OCI-LY3 (cell line): ENCODE results near the gene VRTN.
"Not testable (repeated sequence)": the region's sequence is repeated elsewhere in the genome, so short reads cannot be mapped to it uniquely, and the experiment has no call there.

Experiments used
- H2AFZ ChIP-seq: fragments of 200-600, 300-600 bp; shearing (Covaris generic); 2 replicates; pipeline ENCODE4 v1.6.0; 2014; ENCODE audit warnings: antibody characterized with exemption, low read depth, low read length
- H3K27ac ChIP-seq: fragments of 200-600, 300-600 bp; sonication (generic); 2 replicates; pipeline ENCODE4 v1.5.1; 2014; ENCODE audit warnings: mild to moderate bottlenecking, low read length, moderate library complexity, mixed read lengths
- H3K27me3 ChIP-seq: fragments of 200-600, 300-600 bp; sonication (generic); 2 replicates; pipeline ENCODE4 v1.6.1; 2014; ENCODE audit warnings: low read depth, low read length, mixed read lengths
- H3K36me3 ChIP-seq: fragments of 200-600, 300-600 bp; sonication (generic); replicated peaks from 2 replicates; pipeline ENCODE3; 2014; ENCODE audit warnings: low read depth, low read length, mixed read lengths
- H3K4me1 ChIP-seq: fragments of 300-600, 200-600 bp; sonication (generic); 2 replicates; pipeline ENCODE4 v1.6.1; 2014; ENCODE audit warnings: low read length, mixed read lengths
- H3K4me2 ChIP-seq: fragments of 200-600, 300-600 bp; sonication (generic); 2 replicates; pipeline ENCODE4 v1.6.1; 2014; ENCODE audit warnings: low read length, mixed read lengths
- H3K4me3 ChIP-seq: fragments of 300-600, 200-600 bp; sonication (generic); 2 replicates; pipeline ENCODE4 v1.5.1; 2014; ENCODE audit warnings: antibody characterized with exemption, mild to moderate bottlenecking, low read length, moderate library complexity
- H3K79me2 ChIP-seq: fragments of 300-600, 200-600 bp; shearing (Covaris generic); 2 replicates; pipeline ENCODE4 v1.6.1; 2014; ENCODE audit warnings: mild to moderate bottlenecking, low read length, mixed read lengths
- H3K9ac ChIP-seq: fragments of 300-600, 200-600 bp; shearing (Covaris generic); 2 replicates; pipeline ENCODE4 v1.6.0; 2014; ENCODE audit warnings: mild to moderate bottlenecking, low read length, moderate library complexity
- H3K9me3 ChIP-seq: fragments of 200-600, 300-600 bp; shearing (Covaris generic); 2 replicates; pipeline ENCODE4 v1.6.1; 2014; ENCODE audit warnings: low read length, mixed read lengths; ENCODE audit not compliant: insufficient read depth
- H4K20me1 ChIP-seq: fragments of 200-600, 300-600 bp; sonication (generic); 2 replicates; pipeline ENCODE4 v1.6.1; 2016; ENCODE audit warnings: low read length, mixed read lengths; ENCODE audit not compliant: insufficient read depth
- CTCF ChIP-seq: fragments of 200-600, 300-600 bp; sonication (generic); IDR thresholded peaks from 2 replicates; pipeline ENCODE4 v1.5.1; 2014; ENCODE audit warnings: antibody characterized with exemption, low read length, low read depth
- EZH2phosphoT487 ChIP-seq: fragments of 200-600 bp; shearing (Covaris generic); IDR thresholded peaks from 2 replicates; pipeline ENCODE4 v1.6.1; 2018; ENCODE audit warnings: antibody characterized with exemption, mixed run types, low read depth

Gene VRTN

GRCh38 chr14:74377976-74378690 lies 29.9 kb downstream of the VRTN start:
- H3K36me3 ChIP-seq, result no peaks in the 10 kb centered on the region
- no peaks in the 10 kb centered on the region for H3K4me1 ChIP-seq
- H3K27me3 ChIP-seq, result no peaks in the 10 kb centered on the region
- TF ChIP-seq CTCF (no peak), EZH2phosphoT487 (no peak)
- no peaks in the 10 kb centered on the region for H3K9me3 ChIP-seq
- no peak overlapping the region for H3K4me2 ChIP-seq
- no peak overlapping the region for H3K4me3 ChIP-seq
- H3K79me2 ChIP-seq, result no peaks in the 10 kb centered on the region
- H3K27ac ChIP-seq, result no peak overlapping the region
- H3K9ac ChIP-seq, result no peak overlapping the region
- H4K20me1 ChIP-seq, result no peaks in the 10 kb centered on the region
- no peak overlapping the region for H2AFZ ChIP-seq

- Histone ChIP-seq H3K4me3 (no peak overlapping the region), H3K4me2 (no peak overlapping the region), H3K36me3 (no peaks in the 10 kb centered on the region), H3K9ac (no peak overlapping the region), H3K4me1 (no peaks in the 10 kb centered on the region), H3K79me2 (no peaks in the 10 kb centered on the region), H2AFZ (no peak overlapping the region), H4K20me1 (no peaks in the 10 kb centered on the region), H3K27me3 (no peaks in the 10 kb centered on the region), H3K9me3 (no peaks in the 10 kb centered on the region), H3K27ac (no peak overlapping the region)
- TF ChIP-seq EZH2phosphoT487 (no peak), CTCF (no peak)
Observed at GRCh38 chr14:74380172-74380571, 31.9 kb downstream of the VRTN start.

GRCh38 chr14:74380845-74381244 lies 32.6 kb downstream of the VRTN start:
- H3K79me2 ChIP-seq, result no peaks in the 10 kb centered on the region
- no peaks in the 10 kb centered on the region for H4K20me1 ChIP-seq
- H3K4me3 ChIP-seq, result no peak overlapping the region
- TF ChIP-seq EZH2phosphoT487, result no peak
- no peak for TF ChIP-seq CTCF
- H3K9me3 ChIP-seq, result no peaks in the 10 kb centered on the region
- H3K4me1 ChIP-seq, result no peaks in the 10 kb centered on the region
- H3K27me3 ChIP-seq, result no peaks in the 10 kb centered on the region
- H3K27ac ChIP-seq, result no peak overlapping the region
- no peak overlapping the region for H3K9ac ChIP-seq
- no peak overlapping the region for H3K4me2 ChIP-seq
- no peak overlapping the region for H2AFZ ChIP-seq
- no peaks in the 10 kb centered on the region for H3K36me3 ChIP-seq

GRCh38 chr14:74381571-74381970 lies 33.3 kb downstream of the VRTN start:
- H4K20me1 ChIP-seq, H3K4me3 ChIP-seq, H3K27me3 ChIP-seq, H3K36me3 ChIP-seq, H3K9ac ChIP-seq, H2AFZ ChIP-seq, H3K79me2 ChIP-seq, H3K4me2 ChIP-seq, H3K4me1 ChIP-seq, H3K9me3 ChIP-seq, H3K27ac ChIP-seq: not testable (repeated sequence)
